AG04450 (cell line): Measurements from ENCODE around the gene NDUFS4. TPM values are rescaled to one million over a fixed set of nuclear protein-coding genes. Genes with fewer than 3 reads are reported as not detected.

Experiments
- CTCF ChIA-PET: fragments of 300-600, 350-600 bp; formaldehyde crosslinking; extraction: SDS; loops from one replicate; lab custom pipeline; 2022; ENCODE audit warnings: antibody characterized with exemption, inconsistent platforms; lab: Charles Lee
- POLR2A ChIA-PET: fragments of 350-600 bp; formaldehyde crosslinking; extraction: SDS; loops from one replicate; lab custom pipeline; 2021; ENCODE audit warnings: antibody characterized with exemption, inconsistent platforms; lab: Yijun Ruan, JAX
- DNase-seq: peaks from one replicate; pipeline ENCODE4 v3.0.0-alpha.2; 2011; ENCODE audit warnings: low read depth, low spot score
- H3K27ac ChIP-seq: one replicate; pipeline ENCODE4 v1.5.1; 2012; ENCODE audit warnings: low read depth, low read length, control low read depth
- H3K27me3 ChIP-seq: one replicate; pipeline ENCODE4 v1.6.0; 2012; ENCODE audit warnings: low read length; ENCODE audit not compliant: control insufficient read depth, insufficient read depth
- H3K4me3 ChIP-seq: 2 replicates; pipeline ENCODE4 v1.5.1; 2011; ENCODE audit warnings: mild to moderate bottlenecking, low read depth, low read length, control low read depth
- H3K9me3 ChIP-seq: 2 replicates; pipeline ENCODE4 v1.5.1; 2012; ENCODE audit warnings: low read length; ENCODE audit not compliant: control insufficient read depth, insufficient read depth
- polyA plus RNA-seq: library from polyadenylated mRNA; depleted of rRNA; stranded (reverse); fragments of >200 nt; gene quantifications from 2 replicates; pipeline ENCODE4 v1.2.3, GENCODE V29; 2011
- TF ChIP-seq, protein P1 (sequence below): IDR thresholded peaks from 2 replicates; pipeline ENCODE4 v1.5.1; 2011; ENCODE audit warnings: low read depth, low read length, control low read depth, inconsistent platforms

Gene NDUFS4
- polyA plus RNA-seq, 1 experiment = 201 TPM

DNA sequence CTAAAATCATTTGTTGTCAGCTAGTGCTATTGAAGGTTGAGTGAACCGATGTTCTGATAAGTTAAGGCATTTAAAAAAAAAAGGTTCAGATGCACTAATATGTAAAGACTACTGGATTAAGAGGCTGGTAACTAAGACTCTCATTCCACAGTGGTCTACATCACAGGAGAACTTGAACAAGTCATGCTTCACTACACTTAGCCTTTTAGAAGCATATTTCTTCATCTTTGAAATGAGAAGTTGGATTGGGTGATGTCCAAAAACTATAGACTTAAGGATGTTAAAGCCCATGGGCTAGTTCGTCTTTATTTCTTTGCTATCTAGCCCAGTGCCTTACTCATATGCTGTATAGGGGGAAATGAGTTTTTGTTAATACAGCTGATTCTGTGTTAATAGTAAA is 107.2 kb downstream of the NDUFS4 start:
- TF ChIP-seq, protein P1, sequence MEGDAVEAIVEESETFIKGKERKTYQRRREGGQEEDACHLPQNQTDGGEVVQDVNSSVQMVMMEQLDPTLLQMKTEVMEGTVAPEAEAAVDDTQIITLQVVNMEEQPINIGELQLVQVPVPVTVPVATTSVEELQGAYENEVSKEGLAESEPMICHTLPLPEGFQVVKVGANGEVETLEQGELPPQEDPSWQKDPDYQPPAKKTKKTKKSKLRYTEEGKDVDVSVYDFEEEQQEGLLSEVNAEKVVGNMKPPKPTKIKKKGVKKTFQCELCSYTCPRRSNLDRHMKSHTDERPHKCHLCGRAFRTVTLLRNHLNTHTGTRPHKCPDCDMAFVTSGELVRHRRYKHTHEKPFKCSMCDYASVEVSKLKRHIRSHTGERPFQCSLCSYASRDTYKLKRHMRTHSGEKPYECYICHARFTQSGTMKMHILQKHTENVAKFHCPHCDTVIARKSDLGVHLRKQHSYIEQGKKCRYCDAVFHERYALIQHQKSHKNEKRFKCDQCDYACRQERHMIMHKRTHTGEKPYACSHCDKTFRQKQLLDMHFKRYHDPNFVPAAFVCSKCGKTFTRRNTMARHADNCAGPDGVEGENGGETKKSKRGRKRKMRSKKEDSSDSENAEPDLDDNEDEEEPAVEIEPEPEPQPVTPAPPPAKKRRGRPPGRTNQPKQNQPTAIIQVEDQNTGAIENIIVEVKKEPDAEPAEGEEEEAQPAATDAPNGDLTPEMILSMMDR = no peak
- Histone ChIP-seq H3K27me3 (no peaks in the 10 kb centered on the region), H3K9me3 (peaks cover 6% of the 10 kb centered on the region), H3K27ac (no peak overlapping the region), H3K4me3 (no peak overlapping the region)
- ChIA-PET POLR2A (no interaction called here), CTCF (no interaction called here)
- DNase-seq = no peak

DNA sequence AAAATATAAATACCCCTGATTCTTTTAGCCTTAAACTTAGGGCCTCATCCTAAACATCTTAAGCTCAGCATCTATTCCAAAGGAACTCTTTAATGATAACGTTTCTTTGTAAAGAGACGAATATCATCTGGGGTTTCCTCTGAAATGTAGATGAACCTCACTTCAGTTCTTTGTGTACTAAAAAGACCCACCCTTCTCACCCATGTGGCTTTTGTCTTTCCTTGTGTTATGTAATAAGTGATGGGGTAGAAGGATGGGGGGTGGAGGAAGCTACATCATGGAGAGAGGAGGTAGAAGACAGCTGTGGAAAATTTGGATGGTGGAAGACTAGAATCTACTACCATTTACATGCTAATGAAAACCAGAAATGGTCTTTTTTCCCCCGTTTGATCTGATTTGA is 111.0 kb downstream of the NDUFS4 start:
- Histone ChIP-seq H3K9me3 (no peaks in the 10 kb centered on the region), H3K27me3 (no peaks in the 10 kb centered on the region), H3K27ac (no peak overlapping the region), H3K4me3 (no peak overlapping the region)
- TF ChIP-seq, protein P1 = no peak
- ChIA-PET POLR2A (no interaction called here), CTCF (interaction anchor here (0.7 kb wide), 1 partner anchor 415 kb away, joined by 3 read pairs; no protein-coding TSS in a partner anchor)
- DNase-seq = no peak

DNA sequence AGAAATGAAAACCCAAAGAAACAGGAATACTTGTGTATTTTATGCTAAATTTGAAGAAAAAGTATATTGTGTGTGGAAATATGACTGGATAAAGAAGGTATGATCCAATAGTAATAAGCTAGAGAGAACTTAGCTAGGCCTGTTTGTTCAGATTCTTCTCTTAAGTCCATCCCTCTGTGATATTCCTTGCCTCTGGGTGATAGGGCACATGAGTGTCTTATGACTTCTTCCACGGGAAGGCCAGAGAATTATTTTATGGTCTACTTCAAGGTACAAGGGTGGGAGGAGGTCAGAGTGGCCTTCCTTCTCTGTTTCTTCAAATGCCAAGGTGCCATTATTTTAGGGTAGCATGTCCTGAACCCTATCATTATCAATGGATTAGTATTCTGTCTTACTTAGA is 113.7 kb downstream of the NDUFS4 start:
- DNase-seq = no peak
- ChIA-PET CTCF (no interaction called here), POLR2A (no interaction called here)
- no peak overlapping the region for H3K27ac ChIP-seq
- H3K27me3 ChIP-seq = no peaks in the 10 kb centered on the region
- no peaks in the 10 kb centered on the region for H3K9me3 ChIP-seq
- TF ChIP-seq, protein P1 = no peak
- no peak overlapping the region for H3K4me3 ChIP-seq

DNA sequence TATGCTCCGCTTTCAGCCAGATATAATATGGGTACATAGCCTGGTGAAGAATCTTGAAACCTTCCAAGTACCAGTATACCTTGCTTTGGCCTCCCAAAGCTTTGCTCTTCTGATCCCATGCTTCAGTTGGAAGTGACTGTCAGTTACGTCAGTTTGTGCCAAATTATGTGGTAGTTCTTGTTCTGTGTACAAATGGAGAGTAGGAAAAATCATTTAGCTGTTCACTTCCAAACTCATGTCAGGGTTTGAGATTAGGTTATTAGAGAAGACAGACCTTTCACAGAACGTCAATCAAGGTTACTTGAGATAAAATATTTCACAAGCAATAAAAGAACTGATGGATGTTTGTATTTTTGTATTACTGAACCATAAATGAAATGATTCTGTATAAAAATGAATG is 117.2 kb downstream of the NDUFS4 start:
- Histone ChIP-seq H3K27me3 (no peaks in the 10 kb centered on the region), H3K27ac (no peak overlapping the region), H3K4me3 (no peak overlapping the region), H3K9me3 (no peaks in the 10 kb centered on the region)
- CTCF ChIA-PET = interaction anchor here (0.9 kb wide), 1 partner anchor 12 kb away, joined by 3 read pairs; no protein-coding TSS in a partner anchor
- TF ChIP-seq, protein P1 = no peak
- no peak for DNase-seq
- POLR2A ChIA-PET = no interaction called here

- TF ChIP-seq, protein P1 = no peak
- POLR2A ChIA-PET = no interaction called here
- no peak overlapping the region for H3K4me3 ChIP-seq
Measured at GRCh38 chr5:53678981-53679660, 118.7 kb downstream of the NDUFS4 start.

More at GRCh38 chr5:53678981-53679660, 118.7 kb downstream of the NDUFS4 start:
- no peak for DNase-seq
- no peaks in the 10 kb centered on the region for H3K27me3 ChIP-seq
- CTCF ChIA-PET = no interaction called here
- no peaks in the 10 kb centered on the region for H3K9me3 ChIP-seq
- H3K27ac ChIP-seq = no peak overlapping the region
